Neural progenitor cell (in vitro differentiated cells): Measurements from ENCODE around the gene SEPTIN1. TPM values are rescaled to one million over a fixed set of nuclear protein-coding genes. Genes with fewer than 3 reads are reported as not detected.
A peak's percentile ranks its signal among the peaks of the same experiment; 100 is the strongest.

ENCODE experiments used
- DNase-seq: peaks from one replicate; pipeline ENCODE4 v3.0.0-alpha.2; 2016; ENCODE audit warnings: low spot score
- H2AFZ ChIP-seq: fragments of 200-600 bp; sonication (generic); replicated peaks from 2 replicates; pipeline ENCODE4 v1.6.1; 2016; ENCODE audit warnings: antibody characterized with exemption
- H3F3A ChIP-seq: fragments of 200-600 bp; sonication (generic); 2 replicates; pipeline ENCODE4 v1.6.1; 2016; ENCODE audit warnings: antibody characterized with exemption, low read depth
- H3K27ac ChIP-seq: fragments of 200-600 bp; sonication (generic); 2 replicates; pipeline ENCODE4 v1.5.1; 2016; ENCODE audit warnings: mild to moderate bottlenecking
- H3K27me3 ChIP-seq: fragments of 200-600 bp; sonication (generic); 2 replicates; pipeline ENCODE4 v1.6.1; 2016; ENCODE audit warnings: mild to moderate bottlenecking, moderate library complexity
- H3K36me3 ChIP-seq: fragments of 200-600 bp; sonication (generic); 2 replicates; pipeline ENCODE4 v1.5.1; 2016
- H3K4me1 ChIP-seq: fragments of 200-600 bp; sonication (generic); 2 replicates; pipeline ENCODE4 v1.6.1; 2016; ENCODE audit warnings: mixed run types
- H3K4me2 ChIP-seq: fragments of 200-600 bp; sonication (generic); 2 replicates; pipeline ENCODE4 v1.6.1; 2016
- H3K4me3 ChIP-seq: fragments of 200-600 bp; sonication (generic); 2 replicates; pipeline ENCODE4 v1.5.1; 2016
- H3K79me2 ChIP-seq: fragments of 200-600 bp; sonication (generic); 2 replicates; pipeline ENCODE4 v1.6.1; 2016; ENCODE audit warnings: low read depth
- H3K9ac ChIP-seq: fragments of 200-600 bp; sonication (generic); 2 replicates; pipeline ENCODE4 v1.6.1; 2016
- H3K9me3 ChIP-seq: fragments of 200-600 bp; sonication (generic); 2 replicates; pipeline ENCODE4 v1.5.1; 2016; ENCODE audit warnings: low read depth
- H4K20me1 ChIP-seq: fragments of 200-600 bp; sonication (generic); 2 replicates; pipeline ENCODE4 v1.6.1; 2016; ENCODE audit warnings: low read depth
- H3K27ac Mint-ChIP-seq: 3 replicates; pipeline ENCODE4 v1.8.0; 2021; ENCODE audit warnings: mixed read lengths
- H3K27me3 Mint-ChIP-seq: 2 replicates; pipeline ENCODE4 v1.8.0; 2022; ENCODE audit warnings: low read depth, mild to moderate bottlenecking, inconsistent platforms, moderate library complexity, mixed read lengths; ENCODE audit not compliant: insufficient read depth
- H3K36me3 Mint-ChIP-seq: 3 replicates; pipeline ENCODE4 v1.8.0; 2021; ENCODE audit warnings: mixed read lengths
- H3K4me1 Mint-ChIP-seq: 3 replicates; pipeline ENCODE4 v1.8.0; 2021; ENCODE audit warnings: mixed read lengths
- H3K4me3 Mint-ChIP-seq: 3 replicates; pipeline ENCODE4 v1.8.0; 2021; ENCODE audit warnings: mild to moderate bottlenecking, moderate library complexity, mixed read lengths
- H3K9me3 Mint-ChIP-seq: 3 replicates; pipeline ENCODE4 v1.8.0; 2020; ENCODE audit warnings: mixed read lengths
- EZH2 ChIP-seq: fragments of 200-600 bp; sonication (generic); IDR thresholded peaks from 2 replicates; pipeline ENCODE4 v1.6.1; 2017; ENCODE audit warnings: antibody characterized with exemption, mild to moderate bottlenecking, moderate library complexity
- EZH2phosphoT487 ChIP-seq: fragments of 200-600 bp; sonication (generic); IDR thresholded peaks from 2 replicates; pipeline ENCODE4 v1.6.1; 2017; ENCODE audit warnings: antibody characterized with exemption
- total RNA-seq: library from RNA; depleted of rRNA; stranded (reverse); fragments of >200 nt; gene quantifications from 2 replicates; pipeline ENCODE4 v1.2.3, GENCODE V29; 2015; ENCODE audit warnings: low replicate concordance
- TF ChIP-seq, protein P1 (sequence below): fragments of 200-600 bp; sonication (generic); IDR thresholded peaks from 2 replicates; pipeline ENCODE4 v1.5.1; 2017; ENCODE audit warnings: antibody characterized with exemption, mild to moderate bottlenecking

The SEPTIN1 gene
- total RNA-seq, 1 donor from 2014 or later, result not detected

DNA sequence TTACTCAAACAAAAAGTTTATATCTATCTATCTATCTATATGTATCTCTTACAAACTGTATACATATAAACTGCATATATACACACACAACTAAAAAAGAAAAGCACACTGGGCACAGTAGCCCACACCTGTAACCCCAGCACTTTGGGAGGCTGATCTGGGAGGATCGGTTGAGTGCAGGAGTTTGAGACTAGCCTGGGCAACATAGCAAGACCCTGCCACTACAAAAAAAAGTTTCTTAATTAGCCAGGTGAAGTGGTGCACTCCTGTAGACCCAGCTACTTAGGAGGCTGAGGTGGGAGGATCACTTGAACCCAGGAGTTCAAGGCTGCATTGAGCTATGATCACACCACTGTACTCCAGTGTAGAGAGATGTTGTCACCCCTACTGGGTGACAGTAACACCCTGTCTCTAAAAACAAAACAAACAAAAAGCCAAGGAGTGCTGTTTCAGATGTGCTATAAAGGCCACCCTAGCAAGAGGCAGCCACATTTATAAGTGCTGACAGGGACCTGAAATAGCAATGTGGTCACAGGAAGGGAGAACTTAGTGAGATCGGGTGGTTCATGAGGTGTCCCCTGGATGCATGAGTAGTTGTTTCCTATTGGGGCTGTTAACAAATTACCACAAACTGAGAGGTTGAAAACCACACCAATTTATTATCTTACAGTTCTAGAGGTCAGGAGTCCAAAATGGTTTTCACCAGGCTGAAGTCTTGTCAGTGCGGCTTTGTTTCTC lies 32.1 kb downstream of the SEPTIN1 start:
- TF ChIP-seq EZH2 (no peak), EZH2phosphoT487 (no peak)
- TF ChIP-seq, protein P1, sequence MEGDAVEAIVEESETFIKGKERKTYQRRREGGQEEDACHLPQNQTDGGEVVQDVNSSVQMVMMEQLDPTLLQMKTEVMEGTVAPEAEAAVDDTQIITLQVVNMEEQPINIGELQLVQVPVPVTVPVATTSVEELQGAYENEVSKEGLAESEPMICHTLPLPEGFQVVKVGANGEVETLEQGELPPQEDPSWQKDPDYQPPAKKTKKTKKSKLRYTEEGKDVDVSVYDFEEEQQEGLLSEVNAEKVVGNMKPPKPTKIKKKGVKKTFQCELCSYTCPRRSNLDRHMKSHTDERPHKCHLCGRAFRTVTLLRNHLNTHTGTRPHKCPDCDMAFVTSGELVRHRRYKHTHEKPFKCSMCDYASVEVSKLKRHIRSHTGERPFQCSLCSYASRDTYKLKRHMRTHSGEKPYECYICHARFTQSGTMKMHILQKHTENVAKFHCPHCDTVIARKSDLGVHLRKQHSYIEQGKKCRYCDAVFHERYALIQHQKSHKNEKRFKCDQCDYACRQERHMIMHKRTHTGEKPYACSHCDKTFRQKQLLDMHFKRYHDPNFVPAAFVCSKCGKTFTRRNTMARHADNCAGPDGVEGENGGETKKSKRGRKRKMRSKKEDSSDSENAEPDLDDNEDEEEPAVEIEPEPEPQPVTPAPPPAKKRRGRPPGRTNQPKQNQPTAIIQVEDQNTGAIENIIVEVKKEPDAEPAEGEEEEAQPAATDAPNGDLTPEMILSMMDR, result no peak
- H3K36me3 Mint-ChIP-seq, result peaks cover 16% of the 10 kb centered on the region
- peaks cover 11% of the 10 kb centered on the region for H3F3A ChIP-seq
- H3K79me2 ChIP-seq, result peaks cover 26% of the 10 kb centered on the region
- no peaks in the 10 kb centered on the region for H3K36me3 ChIP-seq
- H4K20me1 ChIP-seq, result peaks cover 12% of the 10 kb centered on the region
- no peak overlapping the region for H3K27ac ChIP-seq
- H3K4me3 ChIP-seq, result no peak overlapping the region
- peaks cover 10% of the 10 kb centered on the region for H3K4me1 Mint-ChIP-seq
- no peaks in the 10 kb centered on the region for H3K9me3 Mint-ChIP-seq
- no peaks in the 10 kb centered on the region for H3K27me3 ChIP-seq
- H3K4me2 ChIP-seq, result no peak overlapping the region
- no peaks in the 10 kb centered on the region for H3K9me3 ChIP-seq
- DNase-seq, result no peak
- H3K4me1 ChIP-seq, result peaks cover 6% of the 10 kb centered on the region
- H3K4me3 Mint-ChIP-seq, result peak overlapping the region; percentile 34
- no peak overlapping the region for H3K9ac ChIP-seq
- H2AFZ ChIP-seq, result no peak overlapping the region
- H3K27ac Mint-ChIP-seq, result no peak overlapping the region
- H3K27me3 Mint-ChIP-seq, result peaks cover 5% of the 10 kb centered on the region

- no peaks in the 10 kb centered on the region for H3K27me3 ChIP-seq
- H3K36me3 ChIP-seq, result no peaks in the 10 kb centered on the region
- H3K4me2 ChIP-seq, result no peak overlapping the region
- Mint-ChIP-seq H3K27ac (peak overlapping the region; percentile 37), H3K36me3 (peaks cover 16% of the 10 kb centered on the region), H3K27me3 (peaks cover 5% of the 10 kb centered on the region), H3K9me3 (no peaks in the 10 kb centered on the region), H3K4me1 (peaks cover 8% of the 10 kb centered on the region), H3K4me3 (no peak overlapping the region)
- no peaks in the 10 kb centered on the region for H3K9me3 ChIP-seq
- peaks cover 23% of the 10 kb centered on the region for H3K79me2 ChIP-seq
- no peak for DNase-seq
- no peak overlapping the region for H3K27ac ChIP-seq
- TF ChIP-seq EZH2, result no peak
- TF ChIP-seq, protein P1, result no peak
- TF ChIP-seq EZH2phosphoT487, result no peak
- H4K20me1 ChIP-seq, result peaks cover 12% of the 10 kb centered on the region
- no peak overlapping the region for H2AFZ ChIP-seq
- no peak overlapping the region for H3K4me3 ChIP-seq
- H3K4me1 ChIP-seq, result peaks cover 6% of the 10 kb centered on the region
- H3F3A ChIP-seq, result peaks cover 11% of the 10 kb centered on the region
- no peak overlapping the region for H3K9ac ChIP-seq
Observed at GRCh38 chr16:30349675-30350074, 32.7 kb downstream of the SEPTIN1 start.

DNA sequence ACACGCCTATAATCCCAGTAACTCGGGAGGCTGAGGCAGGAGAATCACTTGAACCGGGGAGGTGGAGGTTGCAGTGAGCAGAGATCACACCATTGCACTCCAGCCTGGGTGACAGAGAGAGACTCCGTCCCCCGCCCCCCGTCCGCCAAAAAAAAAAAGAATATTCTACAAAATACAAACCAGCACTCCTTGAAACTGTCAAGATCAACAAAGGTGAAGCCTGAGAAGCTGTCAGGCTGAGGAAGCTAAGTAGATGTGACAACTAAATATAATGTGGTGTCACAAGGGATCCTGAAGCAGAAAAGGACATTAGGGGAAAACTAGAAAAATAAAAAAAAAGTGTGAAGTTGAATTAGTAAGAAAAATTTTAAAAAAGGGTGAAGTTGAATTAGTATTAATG lies 33.4 kb downstream of the SEPTIN1 start:
- Mint-ChIP-seq H3K27me3 (peaks cover 3% of the 10 kb centered on the region), H3K9me3 (no peaks in the 10 kb centered on the region), H3K27ac (no peak overlapping the region), H3K4me1 (peaks cover 1% of the 10 kb centered on the region), H3K36me3 (peaks cover 16% of the 10 kb centered on the region), H3K4me3 (no peak overlapping the region)
- Histone ChIP-seq H3K9ac (no peak overlapping the region), H3K4me1 (peaks cover 3% of the 10 kb centered on the region), H3K79me2 (peaks cover 15% of the 10 kb centered on the region), H3K27ac (no peak overlapping the region), H4K20me1 (peaks cover 6% of the 10 kb centered on the region), H3K4me3 (no peak overlapping the region), H3K9me3 (no peaks in the 10 kb centered on the region), H2AFZ (no peak overlapping the region), H3K36me3 (no peaks in the 10 kb centered on the region), H3K4me2 (no peak overlapping the region), H3F3A (peaks cover 11% of the 10 kb centered on the region), H3K27me3 (no peaks in the 10 kb centered on the region)
- TF ChIP-seq EZH2 (no peak), EZH2phosphoT487 (no peak)
- TF ChIP-seq, protein P1, result no peak
- no peak for DNase-seq
